ENCODE measurements around the gene SLC26A3.
"Not testable (repeated sequence)": the region's sequence is repeated elsewhere in the genome, so short reads cannot be mapped to it uniquely, and the experiment has no call there.

The SLC26A3 gene

DNA sequence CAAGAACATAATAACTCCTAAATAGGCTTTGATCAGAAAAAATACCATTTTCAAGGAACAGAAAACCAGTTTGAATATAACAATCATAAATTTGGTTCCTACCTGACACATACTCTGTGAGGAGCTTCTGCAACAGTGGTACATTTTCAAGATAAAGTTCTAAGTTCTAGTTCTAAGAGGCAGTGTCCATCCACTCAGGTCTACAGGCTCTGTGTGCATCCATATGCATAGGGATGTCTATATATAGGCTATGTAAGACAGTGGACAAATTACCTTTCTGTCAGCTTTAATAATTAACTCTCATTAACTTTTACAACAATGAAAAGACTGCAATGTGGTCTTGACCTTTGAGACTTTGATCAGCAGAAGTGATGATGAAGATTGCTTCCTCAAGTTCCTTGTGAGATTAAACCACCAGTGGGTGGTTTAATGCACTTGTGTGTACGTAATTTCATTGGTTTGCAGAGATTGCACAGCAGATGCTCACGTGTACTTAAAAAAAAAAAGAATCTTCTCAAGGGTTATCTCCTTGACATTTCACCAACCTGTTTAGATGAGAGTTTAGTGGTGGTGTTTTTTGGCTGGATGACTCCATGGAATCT lies at the start of gene SLC26A3:
Gene SLC26A3 (minus strand): TSS at position 215 of the 602 bp plus-strand sequence. CDS start 8,714 bp downstream, outside the sequence.
- DNase-seq, result no peak

GRCh38 chr7:107850643-107851042 lies 47.6 kb upstream of the SLC26A3 start:
- no peak for DNase-seq

DNA sequence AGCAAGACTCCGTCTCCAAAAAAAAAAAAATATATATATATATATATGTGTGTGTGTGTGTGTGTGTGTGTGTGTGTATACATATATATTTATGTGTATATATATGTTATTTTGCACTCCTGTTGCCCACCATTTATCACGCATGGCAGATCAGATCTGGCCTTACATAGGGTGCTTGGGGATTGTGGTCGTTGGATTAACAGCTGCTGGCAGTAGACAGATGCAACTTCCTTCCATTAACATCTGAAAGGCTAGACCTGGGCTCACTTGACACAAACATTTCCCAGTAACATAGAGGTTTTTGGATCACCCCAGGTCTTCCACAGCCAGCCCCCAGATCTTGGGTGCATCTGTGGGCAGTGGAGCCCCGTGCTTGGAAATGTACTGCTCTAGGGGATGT lies 47.2 kb upstream of the SLC26A3 start:
- DNase-seq, result no peak

GRCh38 chr7:107848211-107848610 lies 45.2 kb upstream of the SLC26A3 start:
- not testable (repeated sequence) for DNase-seq

DNA sequence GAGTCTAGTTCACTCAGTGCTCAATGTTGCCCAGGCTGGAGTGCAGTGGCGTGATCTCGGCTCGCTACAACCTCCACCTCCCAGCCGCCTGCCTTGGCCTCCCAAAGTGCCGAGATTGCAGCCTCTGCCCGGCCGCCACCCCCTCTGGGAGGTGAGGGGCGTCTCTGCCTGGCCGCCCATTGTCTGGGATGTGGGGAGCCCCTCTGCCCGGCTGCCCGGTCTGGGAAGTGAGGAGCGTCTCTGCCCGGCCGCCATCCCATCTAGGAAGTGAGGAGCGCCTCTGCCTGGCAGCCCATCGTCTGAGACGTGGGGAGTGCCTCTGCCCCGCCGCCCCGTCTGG lies 44.8 kb upstream of the SLC26A3 start:
- not testable (repeated sequence) for DNase-seq

GRCh38 chr7:107847168-107847835 lies 44.3 kb upstream of the SLC26A3 start:
- peak; percentile 59 to 67 for DNase-seq

GRCh38 chr7:107846324-107846723 lies 43.3 kb upstream of the SLC26A3 start:
- no peak for DNase-seq

GRCh38 chr7:107843184-107843583 lies 40.2 kb upstream of the SLC26A3 start:
- DNase-seq, result no peak

DNA sequence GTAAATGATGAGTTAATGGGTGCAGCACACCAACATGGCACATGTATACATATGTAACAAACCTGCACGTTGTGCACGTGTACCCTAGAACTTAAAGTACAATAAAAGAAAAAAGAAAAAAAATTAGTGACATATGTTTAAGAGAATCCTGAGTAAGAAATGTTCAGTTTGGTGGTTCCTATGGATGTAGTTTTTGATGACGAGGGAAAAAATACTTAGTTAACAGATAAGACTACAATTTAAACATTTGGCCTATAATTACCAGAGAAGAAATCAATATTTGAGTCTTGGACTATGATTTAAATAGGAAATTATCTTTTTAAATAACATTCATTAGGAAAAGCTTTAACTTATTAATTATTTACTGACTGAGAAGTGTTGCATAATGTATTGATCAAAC lies 39.2 kb upstream of the SLC26A3 start:
- no peak for DNase-seq

DNA sequence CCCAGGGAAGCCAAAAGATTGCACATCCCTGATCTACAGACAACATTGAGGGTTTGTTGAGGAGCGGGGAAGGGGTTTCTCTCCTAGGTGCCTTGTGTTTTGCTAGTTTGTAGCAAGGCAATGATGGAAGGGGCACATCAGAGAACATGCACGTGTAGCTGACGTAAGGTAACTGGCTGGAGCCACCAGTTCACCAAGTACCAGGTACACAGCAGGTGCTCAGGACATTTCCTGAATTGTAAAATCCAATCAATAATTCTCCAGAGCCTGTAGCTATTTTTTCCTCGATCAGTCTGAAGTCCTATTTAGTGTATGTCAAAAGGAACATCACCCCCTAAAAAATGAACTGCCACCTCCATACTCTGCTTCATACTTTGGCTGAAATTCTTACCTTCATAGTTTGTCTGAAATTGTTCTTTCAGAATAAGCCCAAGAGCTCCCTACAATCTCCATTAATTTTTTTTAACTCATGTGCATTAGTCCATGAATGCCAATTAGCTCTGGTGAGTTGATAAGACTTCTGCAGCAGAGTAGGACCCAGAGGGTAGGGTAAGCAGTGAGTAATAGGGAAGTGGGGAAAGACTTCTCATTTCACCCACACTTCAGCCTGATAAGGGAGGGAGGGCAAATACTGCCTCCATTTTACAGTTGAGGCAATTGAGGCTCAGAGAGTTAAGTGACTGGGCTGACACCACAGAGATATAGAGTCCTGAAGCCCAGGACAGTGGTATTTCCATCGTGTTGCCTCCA lies 36.0 kb upstream of the SLC26A3 start:
- DNase-seq, result no peak

DNA sequence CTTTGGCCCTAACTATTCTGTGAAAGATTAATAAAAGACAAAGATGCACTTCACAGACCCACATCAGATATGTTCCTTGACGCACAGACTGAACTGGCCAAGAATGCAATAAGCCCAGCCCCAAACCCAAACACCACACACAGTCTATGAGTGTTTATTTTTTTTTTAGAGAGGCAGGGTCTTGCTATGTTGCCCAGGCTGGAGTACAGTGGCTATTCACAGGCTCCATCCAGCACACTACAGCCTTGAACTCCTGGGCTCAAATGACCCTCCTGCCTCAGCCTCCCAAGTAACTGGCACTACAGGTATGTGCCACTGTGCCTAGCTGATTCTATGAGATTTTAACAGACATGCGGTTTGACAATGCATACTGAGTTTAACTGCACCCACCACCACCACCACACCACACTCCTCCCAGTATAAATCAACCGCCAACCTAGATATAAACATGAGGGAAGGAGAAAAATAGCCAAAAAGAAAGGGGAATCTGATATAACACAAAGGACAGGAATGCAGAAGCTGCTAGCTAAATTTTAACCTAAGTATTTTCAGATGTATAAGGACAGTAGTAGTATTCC lies 35.1 kb upstream of the SLC26A3 start:
- DNase-seq, result no peak

DNA sequence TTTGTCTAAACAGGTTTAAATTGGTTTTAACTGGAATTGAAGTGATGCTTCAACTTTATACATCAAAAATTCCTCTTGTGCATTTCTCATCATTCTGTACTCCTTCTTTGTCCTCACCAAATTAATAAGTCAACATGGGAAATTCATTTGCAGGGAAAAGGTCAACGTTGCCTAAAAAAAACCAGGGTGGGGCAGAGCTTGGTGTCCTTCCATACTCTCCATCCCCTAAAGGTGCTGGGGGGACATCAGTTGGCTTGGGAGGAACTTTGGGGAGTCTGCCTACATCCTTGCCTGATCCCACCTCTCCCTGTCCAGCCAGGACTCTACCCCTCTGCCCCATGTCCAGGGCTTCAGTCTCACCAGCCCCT lies 34.1 kb upstream of the SLC26A3 start:
- DNase-seq, result no peak

GRCh38 chr7:107836237-107837144 lies 33.5 kb upstream of the SLC26A3 start:
- DNase-seq, result no peak

DNA sequence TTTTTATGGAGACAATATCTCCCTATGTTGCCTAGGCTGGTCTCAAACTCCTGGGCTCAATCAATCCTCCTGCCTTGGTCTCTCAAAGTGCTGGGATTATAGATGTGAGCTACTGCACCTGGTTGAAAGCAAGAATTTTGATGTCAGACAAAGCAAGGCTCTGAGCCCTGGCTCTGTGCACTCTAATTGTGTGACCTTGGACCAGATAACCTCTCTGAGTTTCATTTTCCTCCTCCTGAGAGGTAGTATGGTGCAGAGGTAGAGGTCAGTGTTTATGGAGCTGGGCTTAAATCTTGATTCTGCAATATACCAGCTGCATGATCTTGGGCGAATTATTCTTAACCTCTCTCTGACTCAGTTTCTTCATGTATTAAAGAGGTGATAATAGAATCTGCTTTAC lies 31.4 kb upstream of the SLC26A3 start:
- no peak for DNase-seq

DNA sequence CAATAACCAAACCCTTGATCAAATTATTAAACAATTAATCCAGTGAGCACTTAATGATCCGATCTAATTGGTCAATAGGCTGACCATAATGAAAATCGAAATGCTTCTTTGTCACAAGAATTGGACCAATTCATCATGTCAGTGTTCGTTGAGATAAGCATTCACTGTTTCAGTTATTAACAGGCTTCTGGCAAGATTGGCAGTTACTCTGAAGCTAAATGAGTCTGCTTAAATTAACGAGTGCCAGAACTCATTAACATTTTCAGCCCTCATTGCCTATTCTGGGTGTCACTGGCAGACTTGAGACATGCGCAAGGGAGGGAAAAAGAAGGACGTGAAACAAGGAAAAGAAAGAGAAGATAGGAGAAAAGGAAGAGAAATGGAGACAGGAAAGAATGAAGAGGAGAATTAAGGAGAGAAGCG lies 30.7 kb upstream of the SLC26A3 start:
- no peak for DNase-seq

GRCh38 chr7:107830420-107830819 lies 27.4 kb upstream of the SLC26A3 start:
- no peak for DNase-seq

DNA sequence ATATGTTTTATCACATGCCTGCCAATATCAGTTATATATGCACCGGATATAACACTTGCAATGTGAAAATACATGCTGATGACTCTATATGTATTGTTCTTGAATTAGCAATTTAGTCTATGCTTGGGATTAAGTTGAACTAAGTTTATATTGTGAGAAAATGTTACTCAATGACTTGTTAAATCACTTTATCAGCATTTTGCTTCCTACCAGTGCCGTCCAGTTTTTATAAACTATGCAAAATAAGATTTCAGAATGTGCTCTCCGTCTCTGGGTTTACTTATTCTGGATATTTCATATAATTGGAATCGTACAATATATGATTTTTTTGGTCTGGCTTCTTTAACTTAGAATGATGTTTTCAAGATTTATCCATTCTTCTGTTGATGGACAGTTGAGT lies 25.5 kb upstream of the SLC26A3 start:
- DNase-seq, result no peak

DNA sequence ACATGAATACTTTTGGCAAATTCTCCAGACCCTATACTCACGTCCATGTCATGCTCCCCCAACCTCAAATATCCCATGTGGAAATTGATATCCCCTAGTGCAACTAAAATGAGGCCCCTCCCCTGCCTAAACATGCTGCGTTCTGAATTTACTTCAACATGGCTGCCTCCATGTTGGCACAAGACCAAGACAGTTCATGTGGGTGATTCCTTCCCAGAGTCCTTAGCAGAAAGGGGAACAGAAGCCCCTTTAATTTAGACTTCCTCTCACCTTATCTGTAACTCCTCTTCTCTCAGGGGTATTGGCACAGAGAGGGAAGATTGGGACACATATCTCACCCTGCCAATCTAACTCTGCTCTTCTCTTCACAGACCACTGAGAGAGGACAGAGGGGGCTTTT lies 24.5 kb upstream of the SLC26A3 start:
- DNase-seq, result no peak

DNA sequence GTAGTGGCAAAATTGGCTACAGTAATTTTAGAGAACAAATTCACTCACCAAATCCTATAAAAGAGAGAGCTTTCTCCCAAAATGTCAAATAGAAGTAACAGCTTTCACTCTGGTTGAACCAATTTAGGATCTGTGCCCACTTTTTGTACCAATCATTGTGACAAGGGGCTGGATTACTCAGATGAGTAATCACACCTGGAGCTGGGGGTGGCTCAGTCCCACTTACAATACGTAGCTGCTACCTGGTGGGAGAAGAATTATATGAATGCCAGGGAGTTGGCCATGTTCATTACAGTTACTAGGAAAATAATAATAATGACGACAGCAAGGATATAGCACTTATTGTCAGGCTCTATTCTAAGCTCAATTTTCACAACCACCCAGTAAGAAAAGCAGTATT lies 23.4 kb upstream of the SLC26A3 start:
- DNase-seq, result no peak

DNA sequence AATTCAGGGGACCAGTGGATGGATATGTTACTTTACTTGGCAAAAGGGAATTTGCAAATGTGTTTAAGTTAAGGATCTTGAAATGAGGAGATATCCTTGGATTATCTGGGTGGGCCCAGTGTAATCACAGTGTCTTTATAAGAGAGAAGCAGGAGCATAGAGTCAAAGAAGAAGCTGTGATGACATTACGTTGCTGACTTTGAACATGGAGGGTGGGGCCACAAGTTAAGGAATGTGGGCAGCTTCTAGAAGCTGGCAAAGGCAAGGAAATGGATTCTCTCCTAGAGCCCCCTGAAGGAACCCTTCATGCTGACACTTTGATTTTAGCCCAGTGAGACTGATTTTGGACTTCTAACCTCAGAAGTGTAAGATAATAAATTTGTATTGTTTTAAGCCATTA lies 21.8 kb upstream of the SLC26A3 start:
- DNase-seq, result no peak

GRCh38 chr7:107818622-107819021 lies 15.6 kb upstream of the SLC26A3 start:
- no peak for DNase-seq

GRCh38 chr7:107816011-107816566 lies 13.1 kb upstream of the SLC26A3 start:
- no peak for DNase-seq
